Measurements from ENCODE around the gene MAGEA3.
"Not testable (repeated sequence)": the region's sequence is repeated elsewhere in the genome, so short reads cannot be mapped to it uniquely, and the experiment has no call there.

MAGEA3 gene

GRCh38 chrX:152713815-152714787 lies 15.5 kb downstream of the MAGEA3 start, which contains the start of gene MAGEA2B:
Gene MAGEA2B, plus strand, starts transcription at chrX:152714628. Its CDS starts 2,479 bp downstream, at chrX:152717107.
- ATAC-seq (replicated peaks); H3K27me3 Mint-ChIP-seq; H3K4me3 Mint-ChIP-seq; H3K4me1 Mint-ChIP-seq (ENCODE audit: low read depth in 2 of 2); H3K9me3 Mint-ChIP-seq; H3K27ac Mint-ChIP-seq; H3K36me3 Mint-ChIP-seq (ENCODE audit: insufficient read depth); DNase-seq: not testable (repeated sequence)

- Mint-ChIP-seq H3K4me1 (ENCODE audit: low read depth in 2 of 2) (no peaks in the 10 kb centered on the region), H3K4me3 (no peak overlapping the region), H3K27ac (no peak overlapping the region), H3K36me3 (ENCODE audit: insufficient read depth) (no peaks in the 10 kb centered on the region), H3K9me3 (no peaks in the 10 kb centered on the region), H3K27me3 (peaks cover 5 to 8% of the 10 kb centered on the region in 2 donors)
- no peak for ATAC-seq (replicated peaks)
- DNase-seq, result no peak
Measured at GRCh38 chrX:152725409-152725808, 26.8 kb downstream of the MAGEA3 start.

GRCh38 chrX:152733261-152733975 lies 34.8 kb downstream of the MAGEA3 start, which contains the start of the genes CSAG1 and MAGEA12:
Gene CSAG1, minus strand, starts transcription at chrX:152733721. Its CDS starts 1,261 bp downstream, at chrX:152732460.
Gene MAGEA12, plus strand, starts transcription at chrX:152733757. Its CDS starts 2,405 bp downstream, at chrX:152736162.
- no peak within 1 kb of the TSS for H3K27ac Mint-ChIP-seq
- no peaks in the 10 kb centered on the region for H3K9me3 Mint-ChIP-seq
- H3K4me3 Mint-ChIP-seq, result no peak within 1 kb of the TSS

GRCh38 chrX:152734143-152734858 lies 35.7 kb downstream of the MAGEA3 start:
- ATAC-seq (replicated peaks); H3K36me3 Mint-ChIP-seq (ENCODE audit: insufficient read depth); H3K27ac Mint-ChIP-seq; H3K27me3 Mint-ChIP-seq; H3K9me3 Mint-ChIP-seq; H3K4me3 Mint-ChIP-seq; H3K4me1 Mint-ChIP-seq (ENCODE audit: low read depth in 2 of 2); DNase-seq: not testable (repeated sequence)

More at GRCh38 chrX:152733261-152733975, 34.8 kb downstream of the MAGEA3 start, which contains the start of the genes CSAG1 and MAGEA12:
- no peak for DNase-seq
- no peaks in the 10 kb centered on the region for H3K36me3 Mint-ChIP-seq (ENCODE audit: insufficient read depth)
- no peak for ATAC-seq (replicated peaks)
- peaks cover 0 to 5% of the 10 kb centered on the region in 2 donors for H3K27me3 Mint-ChIP-seq
- no peaks in the 10 kb centered on the region for H3K4me1 Mint-ChIP-seq (ENCODE audit: low read depth in 2 of 2)

GRCh38 chrX:152735101-152735500 lies 36.5 kb downstream of the MAGEA3 start:
- Mint-ChIP-seq H3K9me3 (no peaks in the 10 kb centered on the region), H3K4me3 (no peak overlapping the region), H3K4me1 (ENCODE audit: low read depth in 2 of 2) (no peaks in the 10 kb centered on the region), H3K27me3 (no peaks in the 10 kb centered on the region), H3K36me3 (ENCODE audit: insufficient read depth) (no peaks in the 10 kb centered on the region), H3K27ac (no peak overlapping the region)
- DNase-seq (no peak), ATAC-seq (replicated peaks) (no peak)

GRCh38 chrX:152735860-152736511 lies 37.4 kb downstream of the MAGEA3 start:
- Mint-ChIP-seq H3K4me1 (ENCODE audit: low read depth in 2 of 2) (no peaks in the 10 kb centered on the region), H3K27me3 (no peaks in the 10 kb centered on the region), H3K9me3 (no peaks in the 10 kb centered on the region), H3K4me3 (no peak overlapping the region), H3K27ac (no peak overlapping the region), H3K36me3 (ENCODE audit: insufficient read depth) (no peaks in the 10 kb centered on the region)
- DNase-seq (no peak), ATAC-seq (replicated peaks) (no peak)

- H3K36me3 Mint-ChIP-seq (ENCODE audit: insufficient read depth); H3K27ac Mint-ChIP-seq; DNase-seq; H3K4me1 Mint-ChIP-seq (ENCODE audit: low read depth in 2 of 2); ATAC-seq (replicated peaks); H3K9me3 Mint-ChIP-seq; H3K27me3 Mint-ChIP-seq; H3K4me3 Mint-ChIP-seq: not testable (repeated sequence)
Measured at GRCh38 chrX:152736528-152736927, 37.9 kb downstream of the MAGEA3 start.

GRCh38 chrX:152738560-152738959 lies 40.0 kb downstream of the MAGEA3 start:
- H3K9me3 Mint-ChIP-seq, result no peaks in the 10 kb centered on the region
- DNase-seq (no peak), ATAC-seq (replicated peaks) (no peak)
- no peaks in the 10 kb centered on the region for H3K36me3 Mint-ChIP-seq (ENCODE audit: insufficient read depth)
- no peaks in the 10 kb centered on the region for H3K4me1 Mint-ChIP-seq (ENCODE audit: low read depth in 2 of 2)
- H3K27me3 Mint-ChIP-seq, result no peaks in the 10 kb centered on the region
- no peak overlapping the region for H3K4me3 Mint-ChIP-seq
- no peak overlapping the region for H3K27ac Mint-ChIP-seq
